Nephron (organoid): ENCODE measurements around the gene UQCRFS1.
"Not testable (repeated sequence)": the region's sequence is repeated elsewhere in the genome, so short reads cannot be mapped to it uniquely, and the experiment has no call there.

Experiments used
- H3K27ac Mint-ChIP-seq, 3 experiments: 2 replicates each; pipeline ENCODE4 v1.8.0; 2020; ENCODE audit warnings: mixed read lengths in 3 of 3, mild to moderate bottlenecking in 2 of 3, moderate library complexity in 1 of 3
- H3K27me3 Mint-ChIP-seq: 2 replicates; pipeline ENCODE4 v1.8.0; 2021; ENCODE audit warnings: low read depth, mild to moderate bottlenecking, moderate library complexity, mixed read lengths
- H3K36me3 Mint-ChIP-seq: 2 replicates; pipeline ENCODE4 v1.8.0; 2020; ENCODE audit warnings: low read depth, mixed read lengths
- H3K4me1 Mint-ChIP-seq: 2 replicates; pipeline ENCODE4 v1.8.0; 2020; ENCODE audit warnings: mixed read lengths
- H3K4me3 Mint-ChIP-seq, 3 experiments: 2 replicates each; pipeline ENCODE4 v1.8.0; 2020; ENCODE audit warnings: mild to moderate bottlenecking in 3 of 3, mixed read lengths in 3 of 3, moderate library complexity in 2 of 3
- H3K9me3 Mint-ChIP-seq: 2 replicates; pipeline ENCODE4 v1.8.0; 2020; ENCODE audit warnings: mixed read lengths
- TF ChIP-seq, protein P1 (sequence below), 3 experiments: fragments of 200-600 bp; sonication (generic); IDR thresholded peaks; one replicate each; pipeline ENCODE4 v1.5.0; 2021; ENCODE audit warnings: antibody characterized with exemption in 3 of 3; ENCODE audit not compliant: unreplicated experiment in 3 of 3

The UQCRFS1 gene

DNA sequence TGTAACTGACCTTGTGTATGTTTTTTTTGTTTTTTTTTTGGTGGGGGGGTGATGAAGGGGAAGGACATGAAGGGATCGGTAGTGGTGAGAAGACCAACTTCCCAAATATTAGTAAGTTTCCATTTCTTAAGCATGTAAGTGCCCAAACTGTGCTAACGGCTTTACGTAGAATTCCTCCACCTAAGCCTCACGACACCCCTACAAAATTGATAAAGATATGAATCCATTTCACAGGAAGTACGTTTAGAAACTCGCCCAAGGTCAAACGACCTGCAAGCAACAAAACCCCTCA lies 649 bp downstream of the UQCRFS1 start:
- Mint-ChIP-seq H3K27ac (peak overlapping the region; percentile 81 to 92 (median 89)), H3K36me3 (peaks cover 37% of the 10 kb centered on the region), H3K9me3 (peaks cover 4% of the 10 kb centered on the region), H3K4me3 (peak overlapping the region; percentile 88 to 94 (median 93)), H3K4me1 (peaks cover 25% of the 10 kb centered on the region), H3K27me3 (no peaks in the 10 kb centered on the region)
- TF ChIP-seq, protein P1, sequence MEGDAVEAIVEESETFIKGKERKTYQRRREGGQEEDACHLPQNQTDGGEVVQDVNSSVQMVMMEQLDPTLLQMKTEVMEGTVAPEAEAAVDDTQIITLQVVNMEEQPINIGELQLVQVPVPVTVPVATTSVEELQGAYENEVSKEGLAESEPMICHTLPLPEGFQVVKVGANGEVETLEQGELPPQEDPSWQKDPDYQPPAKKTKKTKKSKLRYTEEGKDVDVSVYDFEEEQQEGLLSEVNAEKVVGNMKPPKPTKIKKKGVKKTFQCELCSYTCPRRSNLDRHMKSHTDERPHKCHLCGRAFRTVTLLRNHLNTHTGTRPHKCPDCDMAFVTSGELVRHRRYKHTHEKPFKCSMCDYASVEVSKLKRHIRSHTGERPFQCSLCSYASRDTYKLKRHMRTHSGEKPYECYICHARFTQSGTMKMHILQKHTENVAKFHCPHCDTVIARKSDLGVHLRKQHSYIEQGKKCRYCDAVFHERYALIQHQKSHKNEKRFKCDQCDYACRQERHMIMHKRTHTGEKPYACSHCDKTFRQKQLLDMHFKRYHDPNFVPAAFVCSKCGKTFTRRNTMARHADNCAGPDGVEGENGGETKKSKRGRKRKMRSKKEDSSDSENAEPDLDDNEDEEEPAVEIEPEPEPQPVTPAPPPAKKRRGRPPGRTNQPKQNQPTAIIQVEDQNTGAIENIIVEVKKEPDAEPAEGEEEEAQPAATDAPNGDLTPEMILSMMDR (IDR thresholded peaks at IDR 0.05; ENCODE audit: unreplicated experiment in 3 of 3) = no peak

DNA sequence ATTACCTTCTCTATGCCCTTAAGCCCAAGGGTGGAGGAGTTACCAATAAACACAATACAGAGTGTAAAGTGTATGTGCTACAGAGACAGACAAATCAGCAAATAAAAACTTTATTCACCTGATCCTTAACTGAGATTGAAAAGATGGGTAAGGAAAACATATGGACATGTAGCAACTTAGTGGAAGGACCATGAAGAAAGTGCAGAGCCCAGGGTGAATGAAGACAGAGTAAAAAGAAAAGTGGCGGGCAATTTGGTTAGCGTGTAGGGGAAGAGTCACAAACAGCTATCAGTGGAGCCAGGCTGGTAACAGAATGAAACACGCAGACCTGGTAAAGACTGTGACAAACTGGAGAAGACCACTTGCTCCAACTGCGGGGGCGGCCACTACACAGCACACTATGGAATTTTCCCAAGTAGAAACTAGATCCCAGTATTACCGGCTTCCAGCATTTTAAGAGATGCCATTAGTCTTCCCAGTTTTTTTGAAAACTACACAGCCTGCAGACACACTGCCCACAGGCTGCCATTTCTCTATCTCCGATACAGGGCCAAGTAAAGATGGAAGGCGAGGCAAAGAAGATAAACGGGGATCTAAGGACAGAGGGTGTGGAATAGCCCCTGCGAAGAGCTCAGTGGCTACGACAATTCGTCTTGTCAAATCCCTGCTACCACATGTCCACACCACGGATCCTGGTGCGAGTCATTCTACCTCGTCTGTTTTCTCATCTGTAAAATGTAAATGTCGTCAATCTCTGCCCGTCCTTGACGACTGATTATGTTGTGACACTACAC lies 1.2 kb downstream of the UQCRFS1 start:
- Mint-ChIP-seq H3K27me3 (no peaks in the 10 kb centered on the region), H3K9me3 (peaks cover 4% of the 10 kb centered on the region), H3K27ac (peak overlapping the region; percentile 81 to 92 (median 89)), H3K36me3 (peaks cover 39% of the 10 kb centered on the region), H3K4me3 (peak overlapping the region; percentile 88 to 94 (median 93)), H3K4me1 (peaks cover 25% of the 10 kb centered on the region)
- TF ChIP-seq, protein P1 (IDR thresholded peaks at IDR 0.05; ENCODE audit: unreplicated experiment in 3 of 3) = no peak

DNA sequence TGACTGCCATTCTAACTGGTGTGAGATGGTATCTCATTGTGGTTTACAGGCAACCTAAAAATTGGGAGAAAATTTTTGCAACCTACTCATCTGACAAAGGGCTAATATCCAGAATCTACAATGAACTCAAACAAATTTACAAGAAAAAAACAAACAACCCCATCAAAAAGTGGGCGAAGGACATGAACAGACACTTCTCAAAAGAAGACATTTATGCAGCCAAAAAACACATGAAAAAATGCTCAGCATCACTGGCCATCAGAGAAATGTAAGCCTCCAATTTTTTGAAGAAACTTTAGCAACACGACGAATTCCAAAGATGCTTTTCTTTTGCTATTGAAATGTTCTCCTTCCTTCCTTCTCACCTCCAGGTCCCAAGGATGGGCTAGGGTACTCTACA lies 1.9 kb downstream of the UQCRFS1 start:
- H3K4me3 Mint-ChIP-seq = peak overlapping the region; percentile 88 to 94 (median 93)
- peak overlapping the region; percentile 81 to 92 (median 89) for H3K27ac Mint-ChIP-seq
- peaks cover 46% of the 10 kb centered on the region for H3K36me3 Mint-ChIP-seq
- peaks cover 25% of the 10 kb centered on the region for H3K4me1 Mint-ChIP-seq
- H3K27me3 Mint-ChIP-seq, H3K9me3 Mint-ChIP-seq: not testable (repeated sequence)

DNA sequence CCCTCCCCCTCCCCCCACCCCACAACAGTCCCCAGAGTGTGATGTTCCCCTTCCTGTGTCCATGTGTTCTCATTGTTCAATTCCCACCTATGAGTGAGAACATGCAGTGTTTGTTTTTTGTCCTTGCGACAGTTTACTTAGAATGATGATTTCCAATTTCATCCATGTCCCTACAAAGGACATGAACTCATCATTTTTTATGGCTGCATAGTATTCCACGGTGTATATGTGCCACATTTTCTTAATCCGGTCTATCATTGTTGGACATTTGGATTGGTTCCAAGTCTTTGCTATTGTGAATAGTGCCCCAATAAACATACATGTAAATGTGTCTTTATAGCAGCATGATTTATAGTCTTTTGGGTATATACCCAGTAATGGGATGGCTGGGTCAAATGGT lies 2.4 kb downstream of the UQCRFS1 start:
- peaks cover 25% of the 10 kb centered on the region for H3K4me1 Mint-ChIP-seq
- H3K27me3 Mint-ChIP-seq, H3K27ac Mint-ChIP-seq, H3K9me3 Mint-ChIP-seq: not testable (repeated sequence)
- peak overlapping the region; percentile 38 to 72 (median 61) for H3K4me3 Mint-ChIP-seq
- H3K36me3 Mint-ChIP-seq = peaks cover 52% of the 10 kb centered on the region

DNA sequence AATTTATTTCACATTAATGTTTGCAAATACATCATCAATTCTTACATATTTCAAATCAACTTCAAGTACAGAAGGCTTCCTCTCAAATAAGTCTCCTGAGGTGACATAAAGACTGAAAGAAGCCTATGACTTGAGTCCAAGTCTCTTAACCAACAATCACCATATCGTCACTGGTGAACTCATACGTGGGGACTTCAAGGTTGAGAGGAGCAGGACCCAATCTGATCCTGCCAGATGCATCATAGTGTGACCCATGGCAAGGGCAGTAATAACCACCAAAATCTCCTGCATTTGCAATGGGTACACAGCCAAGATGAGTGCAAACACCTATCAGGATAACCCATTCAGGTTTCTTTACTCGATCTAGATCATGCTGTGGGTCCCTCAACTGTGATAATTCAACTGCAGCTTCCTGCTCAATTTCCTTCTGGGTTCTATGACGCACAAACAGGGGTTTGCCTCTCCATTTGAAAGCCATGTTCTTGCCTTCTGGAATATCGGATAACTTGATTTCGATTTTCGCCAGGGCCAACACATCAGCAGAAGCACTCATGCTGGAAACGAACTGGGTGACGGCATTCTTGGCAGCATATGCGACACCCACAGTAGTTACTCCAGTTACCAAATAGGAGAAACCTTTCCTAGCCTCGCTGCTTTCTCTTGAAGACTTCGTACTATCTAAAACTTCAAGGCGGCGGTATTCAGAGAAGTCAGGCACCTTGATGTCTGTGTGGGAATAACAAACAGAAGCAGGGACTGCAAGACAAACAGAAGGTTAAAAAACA lies 5.4 kb downstream of the UQCRFS1 start:
- not testable (repeated sequence) for H3K4me3 Mint-ChIP-seq, H3K27me3 Mint-ChIP-seq, H3K27ac Mint-ChIP-seq, H3K9me3 Mint-ChIP-seq
- peaks cover 52% of the 10 kb centered on the region for H3K36me3 Mint-ChIP-seq
- peaks cover 25% of the 10 kb centered on the region for H3K4me1 Mint-ChIP-seq

DNA sequence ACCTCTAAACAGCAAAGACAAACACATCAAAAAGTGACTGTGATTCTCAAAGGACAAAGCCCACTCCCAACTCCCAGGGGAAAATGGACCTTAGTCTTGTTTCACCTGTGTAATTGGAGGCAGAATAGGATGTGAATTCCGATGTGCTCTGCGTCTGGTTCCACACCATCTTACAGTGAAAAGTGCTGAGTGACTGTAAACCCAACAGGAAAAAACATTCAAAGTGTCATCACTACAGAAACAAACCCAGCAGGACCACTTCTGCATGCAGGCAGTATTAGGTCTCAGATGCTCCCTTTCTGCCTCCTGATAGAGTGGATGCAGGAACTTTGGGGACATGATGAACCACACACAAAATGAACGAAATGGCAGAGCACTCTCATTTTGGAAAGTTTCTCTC lies 6.5 kb downstream of the UQCRFS1 start:
- peaks cover 16% of the 10 kb centered on the region for H3K4me1 Mint-ChIP-seq
- no peaks in the 10 kb centered on the region for H3K27me3 Mint-ChIP-seq
- H3K27ac Mint-ChIP-seq = no peak overlapping the region
- H3K4me3 Mint-ChIP-seq = no peak overlapping the region
- peaks cover 4% of the 10 kb centered on the region for H3K9me3 Mint-ChIP-seq
- TF ChIP-seq, protein P1 (IDR thresholded peaks at IDR 0.05; ENCODE audit: unreplicated experiment in 3 of 3) = no peak
- peaks cover 44% of the 10 kb centered on the region for H3K36me3 Mint-ChIP-seq

DNA sequence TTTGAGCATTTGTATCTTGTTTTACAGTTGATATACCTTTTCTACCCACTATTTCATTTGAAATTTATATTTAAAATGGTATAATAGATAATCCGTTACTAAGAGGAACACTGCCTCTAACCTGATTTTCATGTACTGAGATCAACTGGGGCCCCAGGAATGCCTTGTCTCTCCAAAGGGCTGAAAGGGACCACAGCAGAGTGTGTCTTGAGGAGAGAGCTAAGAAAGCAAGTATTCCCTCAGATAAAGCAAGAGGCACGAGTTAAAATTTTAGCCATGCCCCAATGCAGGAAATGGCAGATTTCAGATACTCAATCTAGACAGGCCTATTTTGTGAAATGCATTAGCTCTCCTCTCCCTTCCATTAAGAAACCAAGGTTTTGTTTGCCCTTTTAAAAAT lies 10.7 kb downstream of the UQCRFS1 start:
- H3K27ac Mint-ChIP-seq = no peak overlapping the region
- no peak overlapping the region for H3K4me3 Mint-ChIP-seq
- peaks cover 3% of the 10 kb centered on the region for H3K9me3 Mint-ChIP-seq
- H3K36me3 Mint-ChIP-seq = peaks cover 16% of the 10 kb centered on the region
- H3K27me3 Mint-ChIP-seq = no peaks in the 10 kb centered on the region
- TF ChIP-seq, protein P1 (IDR thresholded peaks at IDR 0.05; ENCODE audit: unreplicated experiment in 3 of 3) = no peak
- H3K4me1 Mint-ChIP-seq = no peaks in the 10 kb centered on the region
